Measurements from ENCODE around the gene HOXB1. TPM values are rescaled to one million over a fixed set of nuclear protein-coding genes. Genes with fewer than 3 reads are reported as not detected.
"Not testable (repeated sequence)": the region's sequence is repeated elsewhere in the genome, so short reads cannot be mapped to it uniquely, and the experiment has no call there.

The HOXB1 gene
- total and polyA plus RNA-seq, 9 donors: 0.13 TPM; not detected in 8

- H3K4me1 ChIP-seq (ENCODE audit: control insufficient read depth, insufficient read depth, low read length): peaks cover 34% of the 10 kb centered on the region
- WGBS (ENCODE audit: insufficient coverage): 17% methylated on average over 21 of the region's 27 CpGs
- H3K36me3 ChIP-seq (ENCODE audit: control insufficient read depth, insufficient read depth, low read length): no peaks in the 10 kb centered on the region
- peaks cover 56% of the 10 kb centered on the region for H3K27me3 ChIP-seq (ENCODE audit: control insufficient read depth, insufficient read depth, low read length)
- H3K27ac ChIP-seq (ENCODE audit: low read length): peak overlapping the region; percentile 96
- H3K4me3 ChIP-seq (ENCODE audit: low read length): peak overlapping the region; percentile 69
- DNase-seq: peak; percentile 59
- no peaks in the 10 kb centered on the region for H3K9me3 ChIP-seq (replicated peaks; ENCODE audit: control insufficient read depth, low read depth, low read length)
Observed at GRCh38 chr17:48542114-48542656, 11.4 kb upstream of the HOXB1 start.

DNA sequence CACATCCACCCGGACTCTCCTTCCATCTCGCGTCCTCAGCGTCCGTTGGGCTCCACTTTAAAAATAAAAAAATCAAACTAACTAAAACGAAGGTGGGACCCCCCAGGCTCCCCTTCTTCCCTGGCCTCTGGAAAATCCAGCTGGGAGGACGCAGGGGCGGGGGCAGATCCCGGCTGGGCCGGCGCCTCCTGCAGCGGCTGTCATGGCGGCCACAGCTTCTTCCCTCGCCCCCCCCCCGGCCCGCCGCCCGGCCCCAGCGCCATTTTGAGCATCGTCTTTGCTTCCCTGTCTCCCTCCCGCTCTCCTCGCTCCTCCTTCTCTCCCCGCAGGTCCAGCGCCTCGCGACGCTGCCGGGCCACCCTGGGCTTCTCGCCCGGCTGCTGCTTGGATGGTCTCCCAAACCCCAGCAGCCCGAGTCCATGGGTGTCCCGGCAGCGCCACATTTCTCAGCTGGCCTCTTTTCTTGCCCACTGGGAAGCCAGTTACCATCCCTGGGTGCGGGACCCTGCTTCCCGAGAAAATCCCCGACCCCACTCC, 10.8 kb upstream of the HOXB1 start:
- H3K27me3 ChIP-seq (ENCODE audit: control insufficient read depth, insufficient read depth, low read length): peaks cover 52% of the 10 kb centered on the region
- H3K4me1 ChIP-seq (ENCODE audit: control insufficient read depth, insufficient read depth, low read length): peaks cover 30% of the 10 kb centered on the region
- peak overlapping the region; percentile 96 for H3K27ac ChIP-seq (ENCODE audit: low read length)
- no peaks in the 10 kb centered on the region for H3K9me3 ChIP-seq (replicated peaks; ENCODE audit: control insufficient read depth, low read depth, low read length)
- peak; percentile 87 for DNase-seq
- no peaks in the 10 kb centered on the region for H3K36me3 ChIP-seq (ENCODE audit: control insufficient read depth, insufficient read depth, low read length)
- under 1% methylated on average over 31 of the region's 36 CpGs for WGBS (ENCODE audit: insufficient coverage)
- H3K4me3 ChIP-seq (ENCODE audit: low read length): peak overlapping the region; percentile 69

GRCh38 chr17:48541036-48541576, 10.3 kb upstream of the HOXB1 start:
- Histone ChIP-seq H3K27ac (ENCODE audit: low read length) (peak overlapping the region; percentile 96), H3K27me3 (ENCODE audit: control insufficient read depth, insufficient read depth, low read length) (peaks cover 46% of the 10 kb centered on the region)
- WGBS (ENCODE audit: insufficient coverage): 14% methylated on average over 6 of the region's 12 CpGs

GRCh38 chr17:48540213-48540612, 9.4 kb upstream of the HOXB1 start:
- H3K27ac ChIP-seq (ENCODE audit: low read length): no peak overlapping the region
- DNase-seq: no peak
- H3K4me3 ChIP-seq (ENCODE audit: low read length): no peak overlapping the region
- H3K36me3 ChIP-seq (ENCODE audit: control insufficient read depth, insufficient read depth, low read length): no peaks in the 10 kb centered on the region
- 88% methylated on average over 1 of the region's 1 CpG for WGBS (ENCODE audit: insufficient coverage)
- no peaks in the 10 kb centered on the region for H3K9me3 ChIP-seq (replicated peaks; ENCODE audit: control insufficient read depth, low read depth, low read length)
- H3K27me3 ChIP-seq (ENCODE audit: control insufficient read depth, insufficient read depth, low read length): peaks cover 41% of the 10 kb centered on the region
- H3K4me1 ChIP-seq (ENCODE audit: control insufficient read depth, insufficient read depth, low read length): peaks cover 17% of the 10 kb centered on the region

More at GRCh38 chr17:48541036-48541576, 10.3 kb upstream of the HOXB1 start:
- Histone ChIP-seq H3K9me3 (replicated peaks; ENCODE audit: control insufficient read depth, low read depth, low read length) (no peaks in the 10 kb centered on the region), H3K36me3 (ENCODE audit: control insufficient read depth, insufficient read depth, low read length) (no peaks in the 10 kb centered on the region), H3K4me1 (ENCODE audit: control insufficient read depth, insufficient read depth, low read length) (peaks cover 24% of the 10 kb centered on the region), H3K4me3 (ENCODE audit: low read length) (peak overlapping the region; percentile 69)
- DNase-seq: no peak

DNA sequence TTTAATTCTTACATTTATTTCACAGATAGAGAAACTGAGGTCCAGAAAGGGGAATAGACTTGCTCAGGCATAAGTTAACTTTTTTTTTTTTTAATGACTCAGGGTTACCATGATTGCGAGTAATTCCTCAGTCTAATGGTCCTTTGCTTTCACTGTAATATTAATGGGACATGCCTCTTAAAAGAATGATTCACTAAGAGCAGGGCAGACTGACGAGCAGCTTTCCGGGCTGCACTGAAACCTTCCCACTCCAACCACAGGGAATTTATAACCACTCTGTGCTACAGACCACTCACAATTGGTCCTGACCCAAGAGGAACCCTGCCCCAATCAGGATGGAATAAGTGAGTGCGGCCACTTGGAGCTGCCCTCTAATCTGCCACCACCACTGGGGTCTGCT, 8.4 kb upstream of the HOXB1 start:
- Histone ChIP-seq H3K9me3 (replicated peaks; ENCODE audit: control insufficient read depth, low read depth, low read length) (no peaks in the 10 kb centered on the region), H3K27me3 (ENCODE audit: control insufficient read depth, insufficient read depth, low read length) (peaks cover 31% of the 10 kb centered on the region), H3K27ac (ENCODE audit: low read length) (no peak overlapping the region), H3K36me3 (ENCODE audit: control insufficient read depth, insufficient read depth, low read length) (no peaks in the 10 kb centered on the region), H3K4me1 (ENCODE audit: control insufficient read depth, insufficient read depth, low read length) (peaks cover 15% of the 10 kb centered on the region), H3K4me3 (ENCODE audit: low read length) (no peak overlapping the region)
- DNase-seq: no peak
- no CpG with 5 or more reads among the region's 4 CpGs for WGBS (ENCODE audit: insufficient coverage)

- H3K27me3 ChIP-seq (ENCODE audit: control insufficient read depth, insufficient read depth, low read length): peaks cover 25% of the 10 kb centered on the region
- no CpG with 5 or more reads among the region's 3 CpGs for WGBS (ENCODE audit: insufficient coverage)
- H3K9me3 ChIP-seq (replicated peaks; ENCODE audit: control insufficient read depth, low read depth, low read length): no peaks in the 10 kb centered on the region
- H3K36me3 ChIP-seq (ENCODE audit: control insufficient read depth, insufficient read depth, low read length): no peaks in the 10 kb centered on the region
- peaks cover 13% of the 10 kb centered on the region for H3K4me1 ChIP-seq (ENCODE audit: control insufficient read depth, insufficient read depth, low read length)
- H3K27ac ChIP-seq (ENCODE audit: low read length): no peak overlapping the region
- H3K4me3 ChIP-seq (ENCODE audit: low read length): no peak overlapping the region
- no peak for DNase-seq
Observed at GRCh38 chr17:48537316-48537715, 6.5 kb upstream of the HOXB1 start.

- 83% methylated on average over 2 of the region's 9 CpGs for WGBS (ENCODE audit: insufficient coverage)
- not testable (repeated sequence) for H3K4me3 ChIP-seq (ENCODE audit: low read length)
- peaks cover 21% of the 10 kb centered on the region for H3K27me3 ChIP-seq (ENCODE audit: control insufficient read depth, insufficient read depth, low read length)
Observed at GRCh38 chr17:48535793-48536559, 5.2 kb upstream of the HOXB1 start.

DNA sequence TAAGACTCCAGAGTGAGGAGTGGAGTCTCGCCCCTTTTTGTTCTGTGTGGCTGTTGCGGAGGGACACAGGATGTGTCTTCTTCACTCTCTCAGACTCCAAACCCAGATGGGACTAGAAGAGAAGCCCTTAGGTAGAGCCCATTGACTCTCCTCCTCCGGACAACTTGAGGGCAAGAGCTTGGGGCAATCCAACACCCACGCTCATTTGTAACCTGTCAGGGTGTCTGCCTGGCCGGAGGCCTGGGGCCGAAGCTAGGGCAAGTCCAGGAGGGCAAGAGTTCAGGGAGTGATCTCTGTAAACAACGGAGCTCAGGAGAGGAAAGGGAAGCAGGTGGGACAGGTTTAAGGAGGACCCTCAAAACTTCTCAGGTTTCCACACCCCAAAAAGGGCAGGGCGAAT, 1.4 kb upstream of the HOXB1 start:
- no peaks in the 10 kb centered on the region for H3K9me3 ChIP-seq (replicated peaks; ENCODE audit: control insufficient read depth, low read depth, low read length)
- WGBS (ENCODE audit: insufficient coverage): 87% methylated on average over 3 of the region's 8 CpGs
- DNase-seq: no peak
- H3K27me3 ChIP-seq (ENCODE audit: control insufficient read depth, insufficient read depth, low read length): peaks cover 51% of the 10 kb centered on the region
- H3K36me3 ChIP-seq (ENCODE audit: control insufficient read depth, insufficient read depth, low read length): no peaks in the 10 kb centered on the region
- H3K4me1 ChIP-seq (ENCODE audit: control insufficient read depth, insufficient read depth, low read length): peaks cover 5% of the 10 kb centered on the region
- no peak overlapping the region for H3K4me3 ChIP-seq (ENCODE audit: low read length)
- no peak overlapping the region for H3K27ac ChIP-seq (ENCODE audit: low read length)

More at GRCh38 chr17:48535793-48536559, 5.2 kb upstream of the HOXB1 start:
- not testable (repeated sequence) for DNase-seq; H3K36me3 ChIP-seq (ENCODE audit: control insufficient read depth, insufficient read depth, low read length); H3K9me3 ChIP-seq (replicated peaks; ENCODE audit: control insufficient read depth, low read depth, low read length); H3K27ac ChIP-seq (ENCODE audit: low read length); H3K4me1 ChIP-seq (ENCODE audit: control insufficient read depth, insufficient read depth, low read length)

DNA sequence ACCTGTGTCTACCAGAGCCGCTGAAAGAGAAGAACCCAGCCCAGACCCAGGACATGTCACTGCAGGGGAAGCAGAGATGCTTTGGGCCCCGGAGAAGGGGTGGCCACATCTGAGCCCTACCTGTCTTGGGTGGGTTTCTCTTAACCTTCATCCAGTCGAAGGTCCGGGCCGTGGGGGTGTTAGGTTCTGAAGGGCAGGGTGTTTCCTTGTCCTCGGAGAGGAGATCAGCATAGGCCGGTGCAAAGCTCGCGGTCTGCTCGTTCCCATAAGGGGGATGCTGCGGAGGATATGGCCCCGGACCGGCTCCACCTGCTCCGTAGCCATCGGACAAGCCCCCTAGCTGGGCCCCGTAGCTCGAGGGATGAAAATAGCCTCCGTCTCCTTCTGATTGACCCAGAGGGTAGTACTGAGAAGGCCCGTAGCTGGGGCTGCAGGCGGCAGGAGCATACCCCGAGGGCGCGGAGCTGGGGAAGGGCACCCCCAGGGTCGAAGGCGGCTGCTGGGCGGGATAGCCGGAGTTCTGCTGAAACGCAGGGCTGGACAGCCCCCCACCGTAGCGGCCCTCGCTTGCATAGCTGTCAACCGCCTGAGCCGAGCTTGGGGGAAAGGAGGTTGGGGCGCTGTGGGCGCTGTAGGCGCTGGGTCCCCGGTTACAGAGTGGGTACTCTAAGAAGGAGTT, 464 bp downstream of the HOXB1 start:
- DNase-seq: no peak
- Histone ChIP-seq H3K9me3 (replicated peaks; ENCODE audit: control insufficient read depth, low read depth, low read length) (no peaks in the 10 kb centered on the region), H3K27ac (ENCODE audit: low read length) (no peak overlapping the region), H3K4me1 (ENCODE audit: control insufficient read depth, insufficient read depth, low read length) (peaks cover 9% of the 10 kb centered on the region), H3K4me3 (ENCODE audit: low read length) (no peak overlapping the region), H3K27me3 (ENCODE audit: control insufficient read depth, insufficient read depth, low read length) (peaks cover 67% of the 10 kb centered on the region), H3K36me3 (ENCODE audit: control insufficient read depth, insufficient read depth, low read length) (no peaks in the 10 kb centered on the region)
- WGBS (ENCODE audit: insufficient coverage): 36% methylated on average over 34 of the region's 37 CpGs

DNA sequence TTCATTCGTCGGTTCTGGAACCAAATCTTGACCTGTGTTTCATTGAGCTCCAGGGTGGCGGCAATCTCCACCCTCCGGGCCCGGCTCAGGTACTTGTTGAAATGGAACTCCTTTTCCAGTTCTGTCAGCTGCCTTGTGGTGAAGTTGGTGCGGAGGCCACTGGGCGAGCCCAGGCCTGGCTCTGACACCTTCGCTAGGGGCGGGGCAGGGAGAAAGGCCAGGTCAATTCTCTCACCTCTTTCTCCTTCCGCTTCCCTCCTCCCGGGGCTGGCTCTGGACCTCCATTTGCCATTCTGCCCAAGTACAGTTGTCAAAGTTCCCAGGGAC, 1.2 kb downstream of the HOXB1 start:
- no peaks in the 10 kb centered on the region for H3K36me3 ChIP-seq (ENCODE audit: control insufficient read depth, insufficient read depth, low read length)
- no peak overlapping the region for H3K27ac ChIP-seq (ENCODE audit: low read length)
- peaks cover 71% of the 10 kb centered on the region for H3K27me3 ChIP-seq (ENCODE audit: control insufficient read depth, insufficient read depth, low read length)
- WGBS (ENCODE audit: insufficient coverage): 77% methylated on average over 10 of the region's 11 CpGs
- DNase-seq: no peak
- H3K4me3 ChIP-seq (ENCODE audit: low read length): no peak overlapping the region
- H3K4me1 ChIP-seq (ENCODE audit: control insufficient read depth, insufficient read depth, low read length): peaks cover 9% of the 10 kb centered on the region
- H3K9me3 ChIP-seq (replicated peaks; ENCODE audit: control insufficient read depth, low read depth, low read length): no peaks in the 10 kb centered on the region
